ENCODE measurements around the gene CR1.
"Not testable (repeated sequence)": the region's sequence is repeated elsewhere in the genome, so short reads cannot be mapped to it uniquely, and the experiment has no call there.

The CR1 gene

DNA sequence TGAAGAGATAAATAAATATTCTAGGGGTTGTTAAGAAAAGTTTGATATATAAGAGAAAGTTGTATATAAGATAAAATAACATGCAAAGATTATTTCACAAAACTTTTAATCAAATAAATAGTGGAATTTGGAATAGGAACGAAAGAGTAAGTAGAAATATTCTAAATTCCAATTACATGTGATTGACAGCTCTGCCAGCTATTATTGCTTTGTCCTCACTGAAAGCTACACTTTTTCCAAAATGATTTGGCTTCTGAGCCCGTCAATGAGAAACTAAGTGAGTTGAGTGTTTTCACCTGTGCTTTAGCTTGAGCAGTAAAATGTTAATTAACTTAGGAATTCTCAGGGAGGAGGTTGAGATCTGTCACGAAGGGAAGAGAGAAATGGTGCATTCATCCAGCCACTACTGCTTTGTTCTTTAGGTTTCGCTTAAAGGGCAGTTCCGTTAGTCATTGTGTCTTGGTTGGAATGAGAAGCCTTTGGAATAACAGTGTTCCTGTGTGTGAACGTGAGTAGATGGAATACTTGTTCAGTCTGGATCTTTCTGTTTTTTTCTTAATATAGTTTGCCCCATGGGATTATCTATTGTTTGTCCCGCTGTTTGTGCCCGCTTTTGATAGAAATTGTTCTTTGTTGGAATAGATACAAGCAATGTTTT, 85.7 kb downstream of the CR1 start:
- DNase-seq (ENCODE audit: low spot score), result no peak

- not testable (repeated sequence) for DNase-seq (ENCODE audit: low spot score)
Observed at GRCh38 chr1:207589506-207589905, 93.5 kb downstream of the CR1 start.

- DNase-seq (ENCODE audit: low spot score), result not testable (repeated sequence)
Observed at GRCh38 chr1:207591205-207591604, 95.2 kb downstream of the CR1 start.

DNA sequence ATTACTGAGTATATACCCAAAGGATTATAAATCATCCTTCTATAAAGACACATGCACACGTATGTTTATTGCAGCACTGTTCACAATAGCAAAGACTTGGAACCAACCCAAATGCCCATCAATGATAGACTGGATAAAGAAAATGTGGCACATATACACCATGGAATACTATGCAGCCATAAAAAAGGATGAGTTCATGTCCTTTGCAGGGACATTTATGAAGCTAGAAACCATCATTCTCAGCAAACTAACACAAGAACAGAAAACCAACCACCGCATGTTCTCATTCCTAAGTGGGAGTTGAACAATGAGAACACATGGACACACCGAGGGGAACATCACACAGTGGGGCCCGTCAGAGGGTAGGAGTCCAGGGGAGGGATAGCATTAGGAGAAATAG, 98.1 kb downstream of the CR1 start:
- DNase-seq (ENCODE audit: low spot score), result not testable (repeated sequence)

- no peak for DNase-seq (ENCODE audit: low spot score)
Observed at GRCh38 chr1:207603777-207604176, 107.8 kb downstream of the CR1 start.

- no peak for DNase-seq (ENCODE audit: low spot score)
Observed at GRCh38 chr1:207605444-207606361, 109.7 kb downstream of the CR1 start.

GRCh38 chr1:207606362-207606755, 110.4 kb downstream of the CR1 start:
- no peak for DNase-seq (ENCODE audit: low spot score)

GRCh38 chr1:207612762-207613161, 116.8 kb downstream of the CR1 start:
- no peak for DNase-seq (ENCODE audit: low spot score)

GRCh38 chr1:207619871-207620542, 124.0 kb downstream of the CR1 start:
- peak; percentile 57 for DNase-seq (ENCODE audit: low spot score)

- DNase-seq (ENCODE audit: low spot score), result no peak
Observed at GRCh38 chr1:207620543-207620893, 124.6 kb downstream of the CR1 start.

DNA sequence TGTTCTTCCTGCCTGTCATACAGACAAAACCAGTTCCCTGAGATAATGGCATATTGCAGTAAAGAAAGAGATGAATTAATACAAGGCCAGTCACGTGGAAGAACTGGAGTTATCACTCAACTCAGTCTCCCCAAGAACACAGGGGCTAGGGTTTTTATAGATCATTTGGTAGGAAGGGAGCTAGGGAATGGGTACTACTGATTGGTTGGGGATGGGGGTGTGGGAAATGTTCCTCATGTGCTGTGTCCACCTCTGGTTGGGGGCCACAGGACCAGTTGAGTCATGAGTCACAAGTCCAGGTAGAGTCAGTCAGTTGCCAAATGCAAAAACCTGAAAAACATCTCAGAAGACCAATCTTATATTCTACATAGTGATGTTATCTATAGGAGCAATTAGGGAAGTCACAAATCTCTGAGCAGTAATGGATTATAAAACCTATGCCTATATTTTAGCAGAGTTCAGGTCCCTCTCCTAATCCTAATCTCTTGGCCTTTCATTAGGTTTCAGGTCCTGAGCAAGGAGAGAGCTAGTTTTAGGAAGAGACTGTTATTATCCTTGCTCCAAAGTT, 129.6 kb downstream of the CR1 start:
- not testable (repeated sequence) for DNase-seq (ENCODE audit: low spot score)

GRCh38 chr1:207626972-207627337, 131.0 kb downstream of the CR1 start:
- no peak for DNase-seq (ENCODE audit: low spot score)

- DNase-seq (ENCODE audit: low spot score), result no peak
Observed at GRCh38 chr1:207627496-207627895, 131.5 kb downstream of the CR1 start.

- DNase-seq (ENCODE audit: low spot score), result no peak
Observed at GRCh38 chr1:207628776-207629175, 132.8 kb downstream of the CR1 start.

DNA sequence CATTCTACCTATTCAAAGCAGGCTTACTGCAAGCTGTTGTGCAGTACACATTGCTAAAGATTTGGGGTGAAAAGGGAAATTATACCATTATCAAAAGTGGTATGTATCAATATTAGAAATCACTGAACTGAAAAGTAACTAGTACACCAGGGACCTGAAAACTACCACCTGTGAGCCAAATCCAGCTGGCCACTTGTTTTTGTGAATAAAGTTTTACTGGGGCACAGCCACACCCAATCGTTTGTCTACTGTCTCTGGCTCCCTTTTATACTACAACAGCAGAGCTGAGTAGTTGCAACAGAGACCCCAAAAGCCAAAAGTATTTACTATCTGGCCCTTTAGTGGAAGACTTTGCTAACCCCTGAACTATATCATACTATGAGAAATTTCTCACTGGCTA, 135.2 kb downstream of the CR1 start:
- no peak for DNase-seq (ENCODE audit: low spot score)

GRCh38 chr1:207633226-207633625, 137.3 kb downstream of the CR1 start:
- no peak for DNase-seq (ENCODE audit: low spot score)

DNA sequence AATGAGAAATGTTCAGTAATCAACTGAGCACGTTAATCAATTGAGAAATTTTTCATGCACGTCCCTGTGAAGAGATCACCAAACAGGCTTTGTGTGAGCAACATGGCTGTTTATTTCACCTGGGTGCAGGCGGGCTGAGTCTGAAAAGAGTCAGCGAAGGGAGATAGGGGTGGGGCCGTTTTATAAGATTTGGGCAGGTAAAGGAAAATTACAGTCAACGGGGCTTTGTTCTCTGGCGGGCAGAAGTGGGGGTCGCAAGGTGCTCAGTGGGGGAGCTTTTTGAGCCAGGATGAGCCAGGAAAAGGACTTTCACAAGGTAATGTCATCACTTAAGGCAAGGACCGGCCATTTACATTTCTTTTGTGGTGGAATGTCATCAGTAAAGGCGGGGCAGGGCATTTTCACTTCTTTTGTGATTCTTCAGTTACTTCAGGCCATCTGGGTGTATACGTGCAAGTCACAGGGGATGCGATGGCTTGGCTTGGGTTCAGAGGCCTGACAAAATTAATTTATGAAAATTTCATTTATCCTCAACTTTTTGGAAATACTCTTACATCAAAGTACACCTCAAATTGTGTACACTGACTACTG, 137.8 kb downstream of the CR1 start:
- DNase-seq (ENCODE audit: low spot score), result not testable (repeated sequence)

DNA sequence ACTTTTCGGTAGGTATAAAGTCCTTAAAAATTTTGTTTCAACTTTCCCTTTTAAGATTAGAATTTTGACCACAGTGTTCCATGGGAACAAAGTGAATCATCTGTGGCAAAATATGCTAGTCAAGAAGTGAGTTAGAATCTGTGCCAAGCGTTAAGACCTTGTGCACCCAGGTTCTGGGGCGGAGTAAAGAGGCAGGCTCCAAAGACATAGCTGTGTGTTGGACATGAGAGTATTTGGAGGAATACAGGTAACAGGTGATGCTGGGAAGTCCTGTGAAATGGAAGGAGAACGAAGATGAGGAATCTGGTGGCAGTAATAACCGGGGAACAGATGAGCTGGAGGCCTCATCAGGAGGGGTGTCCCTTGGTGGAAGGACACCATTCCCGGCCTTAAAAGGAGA, 138.3 kb downstream of the CR1 start:
- DNase-seq (ENCODE audit: low spot score), result not testable (repeated sequence)

GRCh38 chr1:207635569-207636186, 139.7 kb downstream of the CR1 start:
- DNase-seq (ENCODE audit: low spot score), result not testable (repeated sequence)

GRCh38 chr1:207638487-207639145, 142.7 kb downstream of the CR1 start:
- not testable (repeated sequence) for DNase-seq (ENCODE audit: low spot score)

GRCh38 chr1:207639362-207639761, 143.4 kb downstream of the CR1 start:
- DNase-seq (ENCODE audit: low spot score), result not testable (repeated sequence)

All from SW480 (cell line).